Stimulated activated CD8-positive, alpha-beta memory T cell treated with anti-CD3 and anti-CD28 coated beads, Interleukin-7, amount 100 ng/mL, for 48 hours (primary cell): ENCODE measurements around the gene TBC1D2B.
"Not testable (repeated sequence)": the region's sequence is repeated elsewhere in the genome, so short reads cannot be mapped to it uniquely, and the experiment has no call there.

Experiments used
- DNase-seq, 2 donors: peaks; one replicate each; pipeline ENCODE4 v3.0.0-alpha.2; 2020; ENCODE audit warnings: low read depth in 1 of 2; ENCODE audit errors: extremely low read depth in 1 of 2

TBC1D2B gene

DNA sequence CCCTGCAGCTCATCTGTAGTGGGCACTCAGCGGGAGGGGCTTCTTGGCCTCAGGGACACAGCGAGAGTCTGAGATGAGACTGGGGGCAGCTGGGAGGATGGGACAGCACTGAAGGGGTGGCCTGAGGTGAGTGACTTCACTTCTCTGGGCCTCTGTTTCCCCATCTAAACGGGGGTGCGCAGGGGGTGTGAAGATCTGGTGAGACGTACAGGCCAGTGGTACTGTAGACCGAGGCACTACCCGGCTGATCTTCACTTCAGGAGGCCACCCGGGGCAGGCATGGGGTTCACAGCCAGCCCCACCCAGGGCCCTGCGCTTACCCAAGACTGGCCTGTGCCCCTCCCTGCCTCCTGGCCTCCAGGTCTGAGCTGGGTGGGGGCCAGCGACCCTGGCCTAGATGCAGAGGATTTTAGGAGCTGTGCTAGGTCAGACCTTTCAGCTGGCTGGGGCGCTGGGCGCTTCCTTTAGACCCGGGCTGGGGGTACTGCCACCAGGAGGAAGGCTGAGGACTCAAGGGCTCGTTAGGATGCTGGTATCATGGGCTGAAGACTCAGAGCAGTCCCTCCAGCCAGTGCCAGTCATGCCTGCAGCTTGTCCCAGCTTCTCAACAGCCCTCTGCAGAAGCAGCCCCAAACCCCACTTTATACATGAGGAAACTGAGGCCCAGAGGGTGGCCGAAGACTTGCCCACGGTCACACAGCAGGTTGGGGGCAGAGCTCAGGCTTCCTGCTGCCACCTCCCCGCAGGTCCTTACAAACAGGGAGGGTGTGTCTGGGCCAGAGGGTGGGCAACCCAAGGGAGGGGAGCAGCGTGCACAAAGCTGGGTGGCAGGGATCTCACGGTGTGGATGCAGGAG is 99.4 kb downstream of the TBC1D2B start:
- DNase-seq: not testable (repeated sequence)

DNA sequence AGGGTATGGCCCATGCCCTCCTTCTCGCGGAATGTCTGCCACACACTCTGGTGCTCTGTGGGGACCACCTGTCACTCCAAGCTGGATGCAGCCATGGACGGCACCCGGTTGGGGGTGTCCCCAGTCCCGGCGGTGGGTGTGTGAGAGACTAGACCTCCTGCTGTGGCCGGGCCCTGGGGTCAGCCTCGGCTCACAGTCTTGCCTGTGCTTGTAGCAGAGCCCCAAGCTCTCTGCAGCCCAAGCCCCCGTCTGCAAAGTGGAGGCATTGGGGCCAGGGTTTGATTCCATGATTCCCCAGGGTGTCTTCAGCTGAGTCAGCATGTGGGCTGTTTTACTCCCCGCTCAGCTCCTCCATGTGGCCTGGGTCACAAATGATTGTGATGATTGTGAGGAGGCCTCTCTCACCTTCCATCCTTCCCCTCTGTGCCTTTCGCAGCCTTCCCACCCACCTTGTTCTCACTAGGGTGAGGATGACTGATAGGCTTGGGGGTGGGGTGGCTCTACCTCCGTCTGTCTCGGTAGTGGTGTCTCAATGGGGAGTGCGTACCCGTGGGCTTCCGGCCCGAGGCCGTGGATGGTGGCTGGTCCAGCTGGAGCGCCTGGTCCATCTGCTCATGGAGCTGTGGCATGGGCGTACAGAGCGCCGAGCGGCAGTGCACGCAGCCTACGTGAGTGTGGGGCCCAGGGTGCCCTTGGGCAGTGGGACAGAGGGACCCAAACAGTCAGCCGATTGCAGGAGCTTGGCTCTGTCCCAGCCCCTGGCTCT is 100.6 kb downstream of the TBC1D2B start:
- not testable (repeated sequence) for DNase-seq

DNA sequence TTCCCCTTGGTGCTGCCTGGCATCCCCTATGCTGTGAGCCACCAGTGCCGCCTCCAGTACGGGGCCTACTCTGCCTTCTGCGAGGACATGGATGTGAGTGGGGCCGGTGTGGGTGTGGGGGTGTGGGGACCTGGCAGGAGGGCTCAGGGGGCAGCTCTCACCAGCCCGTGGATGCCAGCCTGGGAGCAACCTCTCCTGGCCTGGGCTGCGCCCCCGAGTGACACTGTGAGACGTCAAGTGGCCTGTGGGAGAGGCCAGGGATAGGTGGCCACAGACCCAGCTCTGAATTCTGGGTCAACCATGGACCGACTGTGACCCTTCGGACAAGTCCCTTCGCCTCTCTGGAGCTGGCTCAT is 101.4 kb downstream of the TBC1D2B start:
- not testable (repeated sequence) for DNase-seq

DNA sequence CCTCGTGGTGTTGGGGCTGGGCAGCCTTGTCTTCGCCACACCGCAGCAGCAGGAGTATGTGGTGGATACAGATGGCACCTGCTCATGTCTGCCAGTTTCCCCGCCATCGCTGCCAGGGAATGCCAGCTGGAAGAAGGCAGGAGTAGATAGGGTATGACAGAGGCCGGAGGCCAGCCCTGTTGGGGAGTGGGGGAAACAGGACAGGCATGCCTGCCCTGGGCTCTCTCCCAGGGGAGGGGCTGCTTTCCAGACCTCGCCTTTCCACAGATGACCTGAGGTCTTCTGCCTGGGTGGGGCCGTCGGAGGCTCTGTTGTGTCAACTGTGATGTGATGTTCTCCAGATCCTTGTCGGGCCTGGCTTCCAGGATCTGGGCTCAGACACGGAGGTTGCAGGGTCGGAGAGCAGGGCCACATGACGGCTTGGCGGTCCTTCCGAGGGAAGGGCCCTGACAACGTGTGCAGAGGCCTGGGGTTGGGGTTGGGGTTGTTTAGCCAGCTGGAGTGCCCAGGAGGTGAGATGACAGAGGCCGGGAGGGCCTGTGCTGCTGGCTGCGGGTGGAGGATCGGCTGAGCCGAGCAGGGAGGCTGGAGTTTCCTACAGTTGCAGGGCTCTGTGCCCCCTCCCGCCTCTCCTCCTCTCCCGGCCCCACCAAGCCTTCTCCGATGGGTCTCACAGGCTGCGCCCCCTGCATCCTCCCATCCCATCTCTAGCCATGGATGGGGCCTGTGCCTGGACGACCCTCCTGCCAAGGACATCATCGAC is 102.0 kb downstream of the TBC1D2B start:
- DNase-seq: no peak

DNA sequence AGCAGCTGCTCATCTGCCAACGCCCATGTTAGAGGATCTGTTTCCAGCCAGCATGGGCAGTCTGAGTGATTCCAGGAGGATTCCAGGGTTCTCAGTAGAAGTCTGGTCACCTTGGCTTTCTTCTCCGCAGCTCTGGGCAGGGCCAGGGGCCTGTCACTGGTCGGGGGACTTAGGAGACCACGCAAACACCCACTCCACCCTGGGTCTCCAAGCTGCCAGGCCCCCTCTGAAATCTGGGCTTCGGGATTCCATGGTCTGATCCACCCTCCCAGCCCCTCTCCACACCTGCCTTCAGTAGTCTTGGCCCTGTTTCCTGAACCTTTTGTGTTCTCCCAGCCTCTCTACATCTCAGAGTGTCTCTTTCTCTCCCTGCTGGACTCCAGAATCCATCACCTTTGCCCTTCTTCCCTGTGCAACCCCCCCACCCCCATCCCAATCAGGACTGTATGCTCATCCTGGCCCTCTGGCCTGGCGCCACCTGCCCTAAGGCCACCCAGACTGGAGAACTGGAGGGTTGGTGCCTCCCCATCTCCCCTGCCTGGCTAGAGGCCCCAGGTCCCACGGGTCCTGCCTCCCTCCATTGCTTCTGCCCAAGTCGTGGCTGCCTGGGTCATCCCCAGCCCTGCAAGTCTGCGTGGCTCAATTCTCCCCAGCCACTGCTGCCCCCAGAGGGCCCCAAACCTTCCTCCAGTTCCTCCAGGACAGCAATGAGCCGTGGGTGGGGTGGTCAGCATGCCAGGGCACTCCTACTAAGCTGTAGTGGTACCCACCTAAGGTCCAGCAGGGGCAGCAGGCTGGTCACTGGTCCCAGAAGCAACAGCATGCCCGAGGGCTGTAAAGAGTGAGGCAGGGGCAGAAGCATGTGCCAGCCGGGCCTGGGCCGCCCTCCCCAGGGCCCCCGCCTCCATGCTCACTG is 102.8 kb downstream of the TBC1D2B start:
- no peak for DNase-seq

DNA sequence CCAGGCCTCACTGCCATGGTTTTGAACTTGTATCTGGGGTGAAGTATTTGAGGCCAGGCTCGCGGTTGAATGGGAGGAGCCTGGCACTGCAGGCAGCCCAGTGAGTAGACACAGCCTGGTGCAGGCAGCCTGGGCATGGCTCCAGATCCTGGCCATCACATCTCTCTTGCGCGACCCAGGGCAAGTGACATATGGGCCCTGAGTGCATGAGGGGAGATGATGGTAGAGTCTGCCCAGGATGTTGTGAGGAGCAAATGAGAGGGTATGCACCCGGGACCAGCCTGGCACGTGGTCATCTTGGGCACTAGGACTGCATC is 103.5 kb downstream of the TBC1D2B start:
- DNase-seq: no peak

DNA sequence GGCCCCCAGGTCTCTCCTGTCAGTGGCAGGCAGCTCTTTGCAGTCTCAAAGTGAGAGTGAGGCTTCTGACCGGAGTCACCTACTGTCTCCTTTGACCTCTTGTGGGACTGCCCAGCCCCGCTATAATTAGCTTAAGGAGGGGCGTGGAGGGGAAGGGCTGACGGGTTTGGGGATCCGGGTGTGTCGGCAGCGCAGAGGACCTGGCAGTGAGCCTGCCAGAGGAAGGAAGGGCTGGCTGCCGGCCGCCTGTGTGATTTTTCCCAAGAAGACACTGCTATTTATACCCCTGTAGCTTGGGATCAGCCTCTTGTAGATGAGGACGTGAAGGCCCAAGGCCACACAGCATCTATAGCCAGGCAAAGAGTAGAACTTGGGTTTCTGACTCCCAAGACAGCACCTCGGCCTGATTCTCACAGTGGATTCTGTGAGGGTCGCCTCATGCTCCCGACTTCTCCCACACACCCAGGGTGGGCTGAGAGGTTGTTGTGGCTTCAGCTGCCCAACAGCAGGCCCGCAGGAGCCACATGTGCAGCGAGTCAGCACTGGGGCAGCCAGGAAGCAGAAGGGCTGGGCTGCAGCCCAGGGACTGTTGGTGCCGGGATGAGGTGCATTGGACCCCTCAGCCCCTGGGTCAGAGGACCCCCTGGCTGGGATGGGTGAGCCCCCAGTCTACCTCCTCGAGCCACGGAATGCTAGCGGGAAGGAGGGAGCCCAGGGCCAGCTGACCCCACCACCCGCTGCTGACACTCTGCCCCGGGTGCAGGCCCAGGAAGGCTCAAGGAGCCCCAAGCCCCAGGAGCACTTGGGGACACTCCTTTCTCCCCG is 104.0 kb downstream of the TBC1D2B start:
- not testable (repeated sequence) for DNase-seq

DNA sequence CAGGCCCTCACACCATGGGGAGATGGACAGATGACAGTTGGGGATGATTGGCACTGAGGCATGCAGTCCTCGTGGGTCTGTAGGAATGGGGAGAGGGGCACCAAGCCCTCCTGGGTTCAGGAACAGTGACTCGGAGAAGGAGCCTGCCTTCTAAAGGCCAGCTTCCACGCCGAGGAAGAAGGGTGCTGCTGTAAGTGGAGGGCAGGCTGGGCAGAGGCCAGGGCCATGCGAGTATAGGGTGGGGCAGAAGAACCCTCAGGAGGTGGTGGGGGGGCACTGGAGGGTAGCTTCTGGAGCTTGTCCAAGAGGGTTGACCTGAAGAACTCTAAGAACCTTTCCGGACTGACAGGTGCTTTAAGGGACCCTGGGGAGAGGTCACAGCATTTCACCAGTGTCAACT is 104.8 kb downstream of the TBC1D2B start:
- not testable (repeated sequence) for DNase-seq

DNA sequence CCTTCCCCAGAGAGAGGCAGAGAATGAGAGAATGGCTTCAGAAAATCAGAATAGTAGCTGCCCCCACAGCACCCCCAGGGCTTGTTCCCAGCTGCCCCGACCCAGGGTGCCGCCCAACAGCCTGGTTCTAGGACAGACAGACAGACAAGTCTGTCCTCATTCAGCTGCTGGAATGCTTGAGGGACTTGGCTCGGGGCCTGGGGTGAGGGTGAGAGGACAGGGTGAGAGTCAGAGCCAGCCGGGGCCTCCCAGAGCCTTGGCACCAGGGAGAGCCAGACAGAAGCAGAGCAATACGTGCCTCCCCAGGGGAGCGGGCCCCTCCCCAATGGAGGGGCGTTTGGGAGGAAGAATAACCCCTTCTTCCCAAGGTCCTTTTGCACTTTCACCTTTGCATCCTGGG is 105.6 kb downstream of the TBC1D2B start:
- DNase-seq: not testable (repeated sequence)

DNA sequence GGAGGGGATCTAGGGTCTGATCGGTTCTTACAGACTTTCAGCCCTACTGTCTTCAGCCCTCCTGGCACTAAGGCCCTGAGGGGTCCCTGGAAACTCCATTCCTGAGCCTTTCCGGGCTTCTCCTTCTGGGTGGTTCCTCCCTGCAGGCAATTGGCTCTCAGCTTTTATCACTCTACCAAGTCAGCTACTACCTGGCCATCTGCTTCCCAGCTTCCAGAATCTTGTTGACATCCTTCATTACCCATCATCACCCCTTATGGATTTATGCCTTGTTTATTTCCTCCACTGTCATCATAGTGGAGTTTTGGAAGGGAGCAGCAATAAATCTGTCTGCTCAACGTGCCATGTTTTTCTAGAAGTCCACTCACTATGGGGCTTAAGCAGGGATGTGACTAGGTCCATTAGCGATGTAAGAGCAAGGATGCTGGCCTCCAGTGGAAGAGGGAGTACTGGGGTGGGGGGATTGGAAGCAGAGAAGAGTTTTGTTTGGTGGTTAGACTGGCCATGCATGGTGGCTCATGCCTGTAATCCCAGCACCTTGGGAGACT is 106.6 kb downstream of the TBC1D2B start:
- DNase-seq: not testable (repeated sequence)

DNA sequence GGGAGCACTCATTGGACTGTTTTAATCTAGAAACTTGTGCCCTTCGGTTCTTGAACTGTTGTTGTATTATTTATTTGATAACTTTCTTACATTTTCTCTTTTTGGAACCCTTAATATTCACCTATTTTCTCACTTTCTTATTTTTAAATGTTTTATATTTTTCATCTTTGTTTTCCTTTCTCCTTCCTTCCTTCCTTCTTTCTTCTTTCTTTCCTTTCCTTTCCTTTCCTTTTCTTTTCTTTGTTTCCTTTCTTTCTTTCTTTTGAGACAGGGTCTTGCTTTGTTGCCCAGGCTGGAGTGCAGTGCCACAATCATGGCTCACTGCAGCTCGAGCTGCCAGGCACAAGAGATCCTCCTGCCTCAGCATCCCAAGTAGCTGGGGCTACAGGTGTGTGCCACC is 108.5 kb downstream of the TBC1D2B start:
- DNase-seq: no peak

DNA sequence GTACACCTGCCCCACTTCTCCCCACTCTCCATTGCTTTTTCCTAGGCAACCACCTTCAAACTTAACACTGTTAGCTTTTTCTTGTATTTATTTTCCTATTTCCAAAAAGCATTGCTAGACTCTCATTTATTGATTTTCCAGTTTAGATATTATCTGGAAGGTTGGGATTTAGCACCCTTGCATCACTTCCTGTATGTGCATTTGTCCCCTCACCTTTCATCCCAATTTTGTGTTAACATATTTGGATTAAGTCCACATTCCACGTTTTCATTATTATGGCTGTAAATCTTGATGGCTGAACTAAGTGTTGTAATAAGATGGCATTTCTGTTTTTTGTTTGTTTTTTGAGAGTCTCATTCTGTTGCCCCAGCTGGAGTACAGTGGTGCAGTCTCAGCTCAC is 109.7 kb downstream of the TBC1D2B start:
- DNase-seq: no peak

DNA sequence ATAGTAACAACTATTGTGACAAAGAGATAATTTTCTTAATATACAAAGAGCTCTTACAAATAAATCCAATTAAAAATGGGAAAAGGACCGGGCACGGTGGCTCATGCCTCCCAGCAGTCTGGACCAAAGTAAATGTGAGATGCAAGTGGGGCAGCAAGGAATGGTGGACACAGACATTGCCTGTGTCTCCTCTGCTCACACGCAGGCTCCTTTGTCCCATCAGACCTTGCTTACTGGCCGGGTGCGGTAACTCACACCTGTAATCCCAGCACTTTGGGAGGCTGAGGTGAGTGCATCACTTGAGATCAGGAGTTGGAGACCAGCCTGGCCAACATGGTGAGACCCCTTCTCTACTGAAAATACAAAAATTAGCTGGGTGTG is 110.3 kb downstream of the TBC1D2B start:
- not testable (repeated sequence) for DNase-seq

DNA sequence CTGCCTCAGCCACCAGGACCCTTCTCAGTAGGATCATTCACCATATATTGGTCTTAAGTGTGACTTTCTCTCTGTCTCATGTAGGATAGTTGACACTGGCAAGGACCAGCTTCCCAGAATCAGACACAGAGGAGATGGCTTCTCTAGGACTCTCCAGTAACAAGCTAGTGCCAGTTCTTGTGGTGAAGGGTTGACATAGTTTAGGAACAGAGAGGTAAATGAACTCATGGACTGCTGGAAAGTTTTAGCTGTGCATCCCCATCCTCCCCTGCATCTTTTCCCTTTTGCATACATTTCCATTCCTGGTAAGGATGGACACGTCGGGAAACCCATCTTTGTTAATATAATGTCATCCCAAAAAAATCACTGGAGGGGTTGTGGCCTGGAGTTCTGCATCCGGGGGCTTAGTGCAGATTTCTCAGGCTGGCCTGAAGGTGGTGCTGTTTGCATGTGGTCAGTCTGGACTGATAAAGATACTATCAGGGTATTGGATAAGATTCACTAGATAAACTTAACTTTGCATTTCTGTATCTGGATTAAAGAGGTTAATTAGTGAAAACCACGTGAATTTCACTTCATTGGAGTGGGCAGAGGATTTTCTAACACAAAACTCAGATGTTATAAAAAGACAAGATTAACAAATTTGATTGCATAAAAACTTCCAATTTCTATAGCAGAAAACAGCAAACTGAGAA is 110.8 kb downstream of the TBC1D2B start:
- no peak for DNase-seq

DNA sequence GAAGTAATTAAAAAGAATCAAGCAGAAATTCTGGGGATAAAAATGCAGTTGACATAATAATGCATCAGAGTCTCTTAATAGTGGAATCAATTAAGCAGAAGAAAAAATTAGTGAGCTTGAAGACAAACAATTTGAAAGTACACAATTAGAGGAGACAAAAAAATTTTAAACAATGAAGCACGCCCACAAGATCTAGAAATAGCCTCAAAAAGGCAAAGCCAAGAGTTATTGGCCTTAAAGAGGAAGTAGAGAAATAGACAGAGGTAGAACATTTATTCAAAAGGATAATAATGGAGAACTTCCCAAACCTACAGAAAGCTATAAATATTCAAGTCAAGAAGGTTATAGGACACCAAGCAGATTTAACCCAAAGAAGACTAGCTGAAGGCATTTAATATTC is 113.3 kb downstream of the TBC1D2B start:
- no peak for DNase-seq

DNA sequence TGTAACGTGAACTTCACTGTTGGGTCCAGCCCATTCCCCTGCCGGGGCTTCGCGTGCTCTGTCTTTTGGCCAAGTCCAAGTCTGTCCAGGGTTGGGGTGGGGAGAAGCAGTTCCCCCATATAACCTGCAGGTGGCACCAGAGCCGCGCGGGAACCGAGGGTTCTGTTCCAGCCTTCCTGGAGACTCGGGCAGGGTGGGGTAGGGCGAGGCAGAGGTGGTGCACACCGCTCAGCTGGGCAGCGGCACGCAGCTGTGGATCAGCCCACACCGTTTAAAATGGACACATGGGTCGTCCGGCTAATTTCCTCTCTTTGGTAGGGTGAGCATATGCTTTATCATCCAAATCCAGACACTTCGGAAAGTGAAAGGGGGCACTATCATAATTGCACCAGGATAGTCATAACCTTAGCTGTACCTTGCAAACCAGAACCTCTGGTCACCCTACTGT is 118.1 kb downstream of the TBC1D2B start:
- DNase-seq: peak; percentile 43 to 58

DNA sequence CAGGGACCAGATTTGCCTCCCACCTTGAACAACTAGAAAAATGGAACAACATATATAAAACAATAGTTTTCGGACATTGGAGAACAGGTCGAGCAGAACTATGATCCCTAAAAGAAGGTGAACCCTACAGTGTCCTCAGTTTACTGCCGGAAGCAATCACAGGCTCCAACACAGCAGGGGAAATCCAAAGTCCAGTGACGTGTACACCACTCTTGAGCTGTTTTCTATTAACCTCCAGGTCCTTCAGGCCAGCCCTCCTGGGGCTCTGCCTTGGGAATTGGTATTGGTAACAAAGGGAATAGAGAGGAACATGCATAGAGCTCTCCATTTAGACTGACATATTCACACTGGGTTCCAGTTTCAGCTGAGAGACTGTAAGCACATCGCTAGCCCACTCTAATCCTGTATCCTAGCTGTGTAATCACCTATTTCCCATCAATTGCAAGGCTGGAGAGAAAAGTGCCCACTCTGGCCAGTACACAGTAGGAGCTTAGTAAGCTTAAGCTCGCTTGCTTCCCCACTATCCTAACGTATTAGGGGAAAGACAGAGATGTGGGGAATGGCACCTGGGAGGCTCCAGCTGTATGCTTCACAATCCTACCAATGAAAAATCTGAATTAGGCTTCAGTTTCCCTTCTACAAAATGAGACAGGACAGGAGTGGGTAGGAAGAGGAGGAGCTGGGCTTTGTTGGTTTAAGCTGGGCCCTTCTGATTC is 118.6 kb downstream of the TBC1D2B start:
- DNase-seq: not testable (repeated sequence)

DNA sequence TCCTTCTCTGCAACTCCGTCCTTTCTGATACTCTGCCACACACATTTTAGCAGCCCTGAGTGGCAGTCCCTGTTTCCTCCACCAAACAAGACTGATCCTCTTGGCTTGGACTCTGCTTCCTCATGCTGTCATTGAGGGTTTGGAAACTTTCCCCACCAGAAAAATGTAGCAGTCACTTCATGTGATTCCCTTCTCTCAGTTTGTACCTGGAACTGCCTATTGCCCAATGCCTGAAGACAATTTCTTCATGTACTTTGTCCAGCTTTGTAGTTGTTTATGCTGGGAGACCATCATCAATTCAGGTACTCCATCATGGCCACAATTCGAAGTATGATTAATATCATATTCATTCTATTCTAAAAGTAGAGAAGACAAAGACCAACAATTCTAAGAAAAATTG is 119.5 kb downstream of the TBC1D2B start:
- not testable (repeated sequence) for DNase-seq
